HG03103 (cell line): ENCODE results near the gene FAT1.

Source experiments
- ATAC-seq: cut with Tn5 transposase; IDR thresholded peaks from one replicate; pipeline ENCODE4 v1.9.1; 2021; ENCODE audit warnings: low read depth; ENCODE audit not compliant: unreplicated experiment

FAT1 gene

GRCh38 chr4:186701788-186702187 lies 21.9 kb downstream of the FAT1 start:
- ATAC-seq: no peak

GRCh38 chr4:186701273-186701672 lies 22.4 kb downstream of the FAT1 start:
- ATAC-seq: no peak

GRCh38 chr4:186700746-186701145 lies 22.9 kb downstream of the FAT1 start:
- ATAC-seq: no peak

- no peak for ATAC-seq
Measured at GRCh38 chr4:186699881-186700397, 23.7 kb downstream of the FAT1 start.

- ATAC-seq: no peak
Measured at GRCh38 chr4:186699298-186699697, 24.4 kb downstream of the FAT1 start.

GRCh38 chr4:186698525-186698924 lies 25.1 kb downstream of the FAT1 start:
- no peak for ATAC-seq

GRCh38 chr4:186698028-186698427 lies 25.6 kb downstream of the FAT1 start:
- ATAC-seq: no peak

GRCh38 chr4:186695392-186695791 lies 28.3 kb downstream of the FAT1 start:
- no peak for ATAC-seq

GRCh38 chr4:186693894-186694293 lies 29.8 kb downstream of the FAT1 start:
- no peak for ATAC-seq

GRCh38 chr4:186693159-186693815 lies 30.4 kb downstream of the FAT1 start:
- ATAC-seq: no peak

GRCh38 chr4:186691396-186691795 lies 32.3 kb downstream of the FAT1 start:
- no peak for ATAC-seq

GRCh38 chr4:186689476-186689875 lies 34.2 kb downstream of the FAT1 start:
- no peak for ATAC-seq

- ATAC-seq: no peak
Measured at GRCh38 chr4:186688150-186688943, 35.3 kb downstream of the FAT1 start.

- ATAC-seq: no peak
Measured at GRCh38 chr4:186687265-186687664, 36.4 kb downstream of the FAT1 start.

- no peak for ATAC-seq
Measured at GRCh38 chr4:186685767-186686183, 37.9 kb downstream of the FAT1 start.

GRCh38 chr4:186684889-186685309 lies 38.8 kb downstream of the FAT1 start:
- ATAC-seq: no peak

- ATAC-seq: no peak
Measured at GRCh38 chr4:186684220-186684619, 39.4 kb downstream of the FAT1 start.

- ATAC-seq: no peak
Measured at GRCh38 chr4:186680641-186681040, 43.0 kb downstream of the FAT1 start.

- no peak for ATAC-seq
Measured at GRCh38 chr4:186676531-186677161, 47.0 kb downstream of the FAT1 start.

- ATAC-seq: no peak
Measured at GRCh38 chr4:186669735-186670134, 53.9 kb downstream of the FAT1 start.

- no peak for ATAC-seq
Measured at GRCh38 chr4:186669159-186669731, 54.4 kb downstream of the FAT1 start.
